Stimulated activated CD8-positive, alpha-beta memory T cell treated with anti-CD3 and anti-CD28 coated beads, Interleukin-2, amount 100 ng/mL, for 1 hour (primary cell): ENCODE results near the gene PRIMA1.

Experiments used
- DNase-seq, 2 donors: peaks; one replicate each; pipeline ENCODE4 v3.0.0-alpha.2; 2020; ENCODE audit warnings: low read depth in 2 of 2

PRIMA1 gene

DNA sequence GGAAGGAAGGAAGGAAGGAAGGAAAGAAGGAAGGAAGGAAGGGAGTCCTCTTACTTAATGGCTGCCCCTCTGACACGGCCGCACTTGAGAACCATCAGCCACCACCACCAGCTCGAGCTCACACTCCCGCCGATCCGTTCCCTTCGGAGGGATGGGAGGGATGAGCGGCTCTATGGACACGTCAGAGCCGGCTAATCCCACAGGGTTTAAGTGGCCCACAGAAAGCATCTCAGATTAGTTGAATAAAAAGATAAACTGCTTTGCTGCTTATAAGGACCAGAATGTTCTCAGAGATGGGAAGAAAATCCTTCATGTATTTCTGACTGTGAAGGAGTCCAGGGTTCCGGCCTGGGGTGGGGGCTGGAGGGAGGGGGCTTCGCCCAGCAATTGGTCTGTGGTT, 31.1 kb downstream of the PRIMA1 start:
- no peak for DNase-seq

DNA sequence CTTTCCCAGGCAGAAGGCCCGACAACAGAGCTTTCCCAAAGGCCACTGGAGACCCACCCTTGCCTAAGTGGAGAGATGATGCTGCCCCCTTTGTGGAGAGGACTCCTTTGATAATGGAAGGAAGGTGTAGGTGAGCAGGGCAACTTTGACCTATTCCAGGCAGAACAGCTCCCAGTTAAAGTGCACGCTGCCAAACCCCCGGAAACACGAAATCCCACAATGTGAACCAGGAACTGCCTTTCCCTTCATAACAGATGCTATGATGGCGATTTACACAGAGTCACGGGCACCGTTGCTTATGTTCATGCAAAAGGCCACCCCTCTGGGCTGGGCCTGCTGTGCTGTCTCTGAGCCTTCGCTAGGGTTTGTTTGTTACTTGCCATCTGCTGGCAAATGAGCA, 34.6 kb downstream of the PRIMA1 start:
- no peak for DNase-seq

DNA sequence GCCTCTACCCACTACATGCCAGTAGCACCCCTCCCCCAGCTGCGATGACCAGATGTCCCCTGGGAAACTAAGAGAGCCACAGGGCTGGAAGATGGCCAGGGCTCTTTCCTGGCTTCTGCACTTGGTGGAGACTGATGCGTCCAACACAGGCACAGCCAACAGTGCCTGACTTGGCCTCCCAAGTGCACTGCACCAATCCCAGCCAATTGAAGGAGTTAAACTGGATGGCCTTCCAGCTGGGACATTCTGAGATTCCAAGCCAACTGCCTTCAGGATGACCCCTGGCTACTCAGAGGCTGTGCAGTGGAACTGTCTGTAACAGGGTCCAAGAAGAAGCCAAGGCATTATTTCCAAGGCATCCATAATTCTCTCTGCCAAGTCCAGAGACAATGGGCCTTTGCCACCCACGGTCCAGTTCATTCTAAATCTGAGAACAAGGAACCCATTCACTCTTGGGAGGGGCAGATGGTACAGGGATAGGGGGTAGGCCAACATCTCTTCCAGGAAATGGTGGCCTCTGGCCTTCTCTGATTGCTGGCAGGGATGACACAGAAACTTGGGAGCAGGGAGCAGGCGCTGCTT, 35.2 kb downstream of the PRIMA1 start:
- DNase-seq = no peak

DNA sequence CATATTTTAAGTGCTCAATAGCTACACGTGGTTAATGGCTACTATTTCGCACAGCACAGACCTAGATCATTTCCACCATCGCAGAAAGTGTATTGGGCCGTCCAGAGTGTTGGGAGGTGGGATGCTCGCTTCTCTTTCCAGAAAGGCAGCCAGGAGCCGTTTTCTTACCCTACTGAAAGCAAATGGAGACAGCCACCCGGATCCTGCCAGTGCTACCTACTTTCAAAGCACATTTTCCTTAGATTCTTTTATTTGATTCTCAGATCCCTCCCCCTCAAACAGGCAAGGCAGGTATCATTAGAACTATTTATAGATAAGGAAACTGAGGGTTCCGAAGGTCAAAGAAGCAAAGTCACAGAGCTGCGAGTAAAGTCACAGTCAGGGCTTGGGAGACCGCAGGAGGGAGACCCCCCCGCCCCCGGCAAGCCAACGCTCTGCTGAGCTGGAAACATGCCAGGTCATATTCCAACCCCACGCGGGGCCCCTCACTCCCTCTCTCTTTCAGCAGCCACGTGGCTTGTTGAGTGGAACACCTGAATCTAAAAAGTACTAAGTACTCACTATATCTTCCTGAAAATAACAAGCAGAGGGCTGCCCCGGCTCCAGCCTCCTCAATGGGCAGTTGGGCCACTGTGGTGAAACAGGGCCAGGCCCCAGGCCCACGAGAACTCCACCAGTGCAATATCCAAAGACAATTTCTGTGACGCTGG, 36.2 kb downstream of the PRIMA1 start:
- DNase-seq = no peak

DNA sequence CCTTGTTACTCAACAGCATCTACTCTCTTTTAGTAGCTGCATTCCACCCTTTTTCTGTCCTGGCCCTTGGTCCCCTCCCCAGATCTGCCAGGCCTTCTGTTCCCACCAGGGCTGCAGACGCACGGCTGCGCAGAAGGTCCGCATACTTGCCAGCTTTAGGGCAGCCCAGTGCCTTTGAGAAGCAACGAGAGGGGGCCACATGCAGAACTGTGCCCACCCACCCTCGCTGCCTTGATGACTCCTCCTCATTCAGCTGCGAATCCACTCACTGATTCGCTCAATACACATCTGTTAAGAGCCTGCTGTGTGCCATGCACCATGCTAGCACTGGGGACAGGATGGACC, 39.2 kb downstream of the PRIMA1 start:
- no peak for DNase-seq

DNA sequence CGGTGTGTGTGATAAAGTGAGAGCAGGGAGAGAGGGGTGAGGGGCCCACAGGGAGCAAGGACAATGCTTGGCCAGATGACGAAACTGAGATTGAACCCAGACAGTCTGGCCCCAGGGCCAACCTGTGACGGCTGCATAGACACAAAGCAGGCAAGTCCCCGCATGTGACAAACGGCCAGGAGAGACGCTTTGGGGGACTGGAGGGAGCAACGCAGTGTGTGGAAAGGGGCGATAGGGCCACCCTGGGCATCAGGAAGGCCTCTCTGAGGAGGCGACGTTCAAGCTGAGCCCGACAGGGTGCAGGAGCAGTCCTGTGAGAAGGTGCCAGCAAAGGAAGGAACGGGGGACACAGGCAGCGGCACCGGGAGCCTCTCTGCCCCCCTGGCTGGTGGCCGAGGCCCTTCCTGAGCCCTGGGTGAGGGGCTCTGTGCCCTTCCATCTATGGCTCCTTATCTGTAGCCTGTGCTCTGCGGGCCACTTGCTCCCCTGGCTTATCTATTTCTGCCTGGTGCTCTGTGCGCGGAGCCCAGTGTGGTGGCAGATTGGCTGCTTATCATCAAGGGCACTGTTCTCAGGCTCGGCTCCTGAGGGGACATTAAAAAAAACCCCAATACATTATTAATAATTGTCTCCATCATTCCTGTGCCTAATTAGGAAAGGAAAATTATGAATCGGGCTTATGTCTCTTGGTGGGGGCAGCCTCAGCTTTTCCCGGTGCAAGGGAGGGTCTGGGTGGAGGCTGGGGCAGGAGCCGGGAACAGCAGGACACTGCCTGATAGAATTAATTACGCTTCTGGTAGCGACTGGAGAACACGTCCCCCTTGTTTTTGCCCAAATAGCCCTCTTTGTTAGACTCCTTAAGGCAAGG, 39.8 kb downstream of the PRIMA1 start:
- no peak for DNase-seq

DNA sequence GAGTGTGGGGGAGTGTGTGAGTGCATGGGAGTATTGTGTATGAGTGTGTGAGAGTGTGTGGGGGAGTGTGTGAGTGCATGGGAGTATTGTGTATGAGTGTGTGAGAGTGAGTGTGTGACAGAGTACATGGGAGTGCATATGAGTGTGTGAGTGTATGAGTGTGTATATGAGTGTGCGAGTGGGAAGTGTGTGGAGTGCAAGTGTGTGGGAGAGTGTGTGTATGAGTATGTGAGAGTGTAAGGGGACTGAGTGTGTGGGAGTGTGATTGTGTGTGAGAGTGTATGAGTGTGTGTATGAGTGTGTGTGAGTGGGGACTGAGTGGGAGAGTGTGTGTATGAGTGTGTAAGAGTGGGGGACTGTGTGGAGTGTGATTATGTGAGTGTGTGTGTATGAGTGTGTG, 40.7 kb downstream of the PRIMA1 start:
- DNase-seq = no peak

DNA sequence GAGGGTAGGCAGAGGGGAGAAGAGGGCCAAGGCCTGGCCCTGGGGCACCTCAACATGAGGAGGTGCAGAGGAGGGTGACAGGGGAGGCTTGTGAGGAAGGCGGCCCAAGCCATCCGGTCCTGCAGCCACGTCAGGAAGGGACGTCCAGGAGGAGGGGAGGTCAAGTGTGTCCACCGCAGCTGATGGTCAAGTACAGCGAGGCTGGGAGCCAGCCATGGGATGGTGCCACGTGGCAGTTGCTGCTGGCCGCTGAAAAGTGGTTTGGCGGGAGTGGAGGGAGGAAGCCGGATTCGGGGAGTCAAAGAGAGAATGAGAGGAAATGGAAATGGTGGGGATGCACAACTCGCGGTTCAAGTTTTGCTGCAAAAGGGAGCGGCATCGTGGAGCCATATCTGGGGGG, 41.2 kb downstream of the PRIMA1 start:
- DNase-seq = no peak

DNA sequence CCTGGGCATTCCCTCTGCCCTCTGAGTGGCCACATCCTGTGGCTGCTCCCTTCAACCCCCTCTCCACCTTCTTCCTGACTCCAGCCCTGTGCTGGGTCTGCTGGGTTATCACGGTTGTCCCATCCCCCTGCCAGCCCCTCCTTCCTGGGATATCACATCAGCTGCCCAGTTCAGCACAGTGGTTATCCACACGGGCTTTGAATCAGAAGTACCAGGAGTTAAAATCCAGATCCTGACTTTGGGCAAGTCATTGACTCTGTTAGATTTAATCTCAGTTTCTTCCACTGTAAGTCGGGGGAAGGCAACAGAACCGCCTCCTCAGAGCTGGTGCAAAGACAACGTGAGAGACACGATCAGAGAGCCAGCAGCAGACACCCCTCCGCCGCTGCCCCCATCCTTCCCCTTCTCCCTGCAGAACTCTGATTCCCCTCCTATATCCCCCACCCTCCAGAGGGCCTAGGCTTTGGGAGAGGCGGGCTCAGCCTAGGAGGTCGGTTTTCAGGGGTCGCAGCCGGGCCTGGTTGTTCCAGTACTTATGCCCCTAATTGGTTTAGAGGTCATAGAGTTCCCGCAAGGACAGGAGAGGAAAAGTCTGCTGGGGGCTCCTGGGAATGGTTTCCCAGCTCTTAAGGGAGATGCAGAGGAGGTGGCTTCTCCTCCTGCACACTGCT, 42.5 kb downstream of the PRIMA1 start:
- no peak for DNase-seq

DNA sequence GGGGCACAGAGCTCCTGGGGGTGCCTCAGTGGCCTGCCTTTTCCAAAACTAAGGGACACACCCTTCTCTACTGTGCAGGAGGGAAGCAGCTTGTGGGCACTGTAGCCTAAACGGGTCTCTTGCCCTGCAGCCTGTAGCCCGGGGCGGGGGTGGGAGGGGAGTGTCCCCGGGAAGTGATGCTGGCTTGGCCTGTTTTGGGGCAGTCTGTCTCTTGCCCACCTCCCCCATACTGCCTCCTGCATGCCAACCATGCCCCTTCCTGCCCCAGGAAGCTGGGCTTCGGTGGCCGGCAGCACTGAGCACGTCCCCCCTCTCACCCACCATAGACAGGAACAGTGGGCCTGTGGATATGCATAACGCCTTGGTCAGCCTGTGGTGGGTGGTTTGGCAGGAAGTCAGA, 43.4 kb downstream of the PRIMA1 start:
- no peak for DNase-seq

DNA sequence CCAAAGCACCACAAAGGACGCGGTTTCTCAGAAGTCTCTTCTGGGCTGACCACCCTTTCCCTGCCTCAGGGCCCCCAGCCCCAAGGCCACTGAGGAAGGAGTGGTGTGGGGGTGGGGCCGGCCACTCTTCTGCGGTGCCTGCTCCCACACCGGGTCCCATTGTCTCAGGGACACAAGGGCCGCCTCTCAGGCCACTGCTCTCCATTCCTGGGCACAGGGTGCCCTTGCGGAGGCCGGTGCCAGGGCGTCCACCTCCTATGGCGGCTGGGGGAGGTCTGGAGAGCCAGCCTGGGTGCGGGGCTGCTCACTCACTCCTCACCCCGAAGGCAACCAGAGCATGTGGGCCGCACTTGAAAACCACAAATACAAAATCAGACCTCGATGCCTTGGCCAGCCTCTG, 44.1 kb downstream of the PRIMA1 start:
- DNase-seq = no peak

DNA sequence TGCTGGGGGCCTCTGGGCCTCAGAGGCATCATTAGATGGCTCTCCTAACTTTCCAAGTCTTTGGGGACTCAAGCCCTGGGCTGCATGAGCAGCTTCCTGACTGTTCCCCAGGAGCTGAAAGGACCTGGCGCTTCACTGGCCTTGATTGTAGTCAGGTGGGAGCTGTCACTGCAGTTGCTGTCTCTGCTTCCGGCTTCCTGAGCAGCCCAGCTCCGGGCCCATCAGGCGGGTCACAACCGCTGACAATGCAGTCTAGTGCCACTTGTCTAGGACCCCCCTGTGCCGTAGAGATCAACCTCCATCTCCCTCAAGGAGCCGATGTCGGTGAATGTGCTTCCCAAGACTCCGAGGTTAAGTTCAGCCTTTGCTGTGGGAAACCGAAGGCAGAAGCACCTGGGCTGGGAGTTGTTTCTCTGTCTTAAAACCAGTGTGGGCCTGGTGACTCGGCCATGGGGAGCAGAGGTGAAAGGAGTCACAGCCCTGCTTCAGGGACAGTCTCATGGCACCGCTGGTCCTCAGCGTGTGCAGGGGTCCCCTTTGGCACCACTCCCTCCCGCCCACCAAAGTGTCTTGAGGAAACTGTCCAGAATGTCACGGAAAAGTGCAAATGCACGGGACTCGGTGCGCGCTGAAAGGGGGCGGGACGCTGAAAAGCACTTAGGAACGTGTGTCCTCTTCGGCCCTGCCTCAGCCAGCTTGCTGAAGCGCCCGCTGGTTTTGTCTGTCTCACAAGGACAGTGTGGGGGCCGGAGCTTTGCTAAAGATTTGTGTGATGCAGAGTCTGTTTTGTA, 44.8 kb downstream of the PRIMA1 start:
- no peak for DNase-seq

DNA sequence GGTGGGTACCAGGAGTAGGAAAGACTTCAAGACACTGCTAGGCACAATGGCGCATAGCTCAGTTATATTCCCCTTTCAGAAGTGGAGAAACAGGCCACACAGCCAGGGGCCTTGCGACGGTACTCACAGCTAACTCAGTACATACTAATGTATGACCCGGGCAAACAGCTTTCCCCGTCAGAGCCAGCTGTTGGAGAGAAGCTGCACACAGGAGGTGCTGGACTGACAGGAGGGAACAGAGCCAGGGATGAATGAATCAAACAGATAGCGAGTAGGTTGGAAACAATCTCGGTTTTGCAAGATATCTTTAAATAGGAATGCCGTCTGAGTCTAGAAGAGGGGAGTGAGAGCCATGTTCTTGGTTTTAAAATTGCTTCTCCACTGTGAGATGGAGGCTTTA, 45.5 kb downstream of the PRIMA1 start:
- DNase-seq = no peak

DNA sequence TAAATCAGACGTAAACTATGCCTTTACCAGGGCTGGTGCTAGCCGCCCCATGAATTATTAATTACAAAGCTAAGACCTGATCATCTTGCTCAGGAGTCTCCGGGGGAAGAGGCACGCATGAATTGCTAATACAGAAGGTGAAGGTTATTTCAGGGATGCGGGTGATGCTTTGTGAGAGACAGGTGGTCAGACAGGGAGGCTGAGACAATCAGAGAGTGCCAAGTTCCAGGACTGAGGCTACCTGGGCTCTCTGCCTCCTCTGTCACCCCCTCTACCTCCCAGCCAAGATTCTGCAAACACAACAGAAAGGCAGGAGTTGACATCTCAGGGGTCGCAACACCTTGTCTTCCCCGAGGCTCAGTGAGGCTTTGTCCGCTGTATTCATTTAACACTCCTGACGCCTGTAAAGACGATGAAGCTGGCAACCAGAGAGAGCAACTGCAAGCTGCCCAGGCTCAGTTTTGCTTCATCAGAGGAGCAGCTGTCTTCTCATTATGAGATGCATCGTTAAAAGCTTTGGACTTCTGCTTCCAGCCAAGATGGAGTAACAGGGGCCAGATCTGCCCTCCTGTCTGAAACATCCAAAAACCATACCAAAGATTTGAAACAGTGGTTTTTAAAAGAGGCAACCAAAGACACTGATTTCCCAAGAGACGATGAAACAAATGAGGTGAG, 46.6 kb downstream of the PRIMA1 start:
- no peak for DNase-seq

DNA sequence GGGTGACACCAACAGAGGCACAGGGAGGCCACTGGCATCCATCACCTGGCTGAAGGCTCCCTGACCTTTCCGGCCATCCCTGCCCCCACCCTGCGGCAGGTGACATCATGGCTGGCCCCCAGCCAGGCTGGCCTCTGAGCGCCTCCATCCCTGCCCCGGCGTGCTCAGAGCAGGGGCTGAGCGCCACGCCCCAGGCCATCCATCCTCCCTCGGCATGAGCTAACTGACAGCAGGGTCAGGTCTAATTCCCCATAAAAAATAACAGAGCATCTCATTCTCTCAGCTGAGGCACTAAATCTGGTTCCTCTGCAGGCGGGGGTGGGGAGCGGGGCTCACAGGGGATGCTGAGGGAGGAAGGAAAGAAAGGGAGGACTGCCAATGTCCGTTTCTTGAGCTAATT, 50.7 kb downstream of the PRIMA1 start:
- DNase-seq = no peak

DNA sequence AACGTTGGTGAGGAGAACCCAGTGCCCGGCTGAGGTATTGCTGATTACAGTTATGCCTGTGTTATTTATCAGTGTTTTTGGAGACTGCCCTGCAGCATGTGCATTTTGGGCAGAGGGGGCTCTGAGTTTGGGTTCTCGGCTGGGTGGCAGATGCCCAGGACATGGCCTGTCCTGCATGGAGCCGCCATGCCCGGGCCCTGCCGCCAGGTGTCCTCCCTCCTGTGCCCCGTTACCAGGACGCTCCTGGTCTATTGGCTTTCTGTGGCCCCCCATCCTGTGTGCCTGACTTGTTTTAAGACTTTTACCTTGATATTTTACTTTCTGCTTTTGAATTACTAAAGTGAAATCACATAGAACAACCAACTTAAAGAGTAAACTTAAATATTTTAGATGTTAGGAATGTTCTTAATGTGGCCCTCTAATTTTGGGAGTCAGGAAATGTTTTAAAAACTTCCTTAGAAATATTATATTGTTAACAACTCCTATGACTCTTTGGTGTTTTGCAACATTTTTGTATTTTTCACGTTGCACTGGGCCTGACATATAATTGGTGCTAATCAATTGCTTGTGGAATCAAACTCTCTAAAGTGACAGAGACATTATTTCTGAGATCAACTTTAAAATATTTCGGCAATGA, 51.8 kb downstream of the PRIMA1 start:
- no peak for DNase-seq

DNA sequence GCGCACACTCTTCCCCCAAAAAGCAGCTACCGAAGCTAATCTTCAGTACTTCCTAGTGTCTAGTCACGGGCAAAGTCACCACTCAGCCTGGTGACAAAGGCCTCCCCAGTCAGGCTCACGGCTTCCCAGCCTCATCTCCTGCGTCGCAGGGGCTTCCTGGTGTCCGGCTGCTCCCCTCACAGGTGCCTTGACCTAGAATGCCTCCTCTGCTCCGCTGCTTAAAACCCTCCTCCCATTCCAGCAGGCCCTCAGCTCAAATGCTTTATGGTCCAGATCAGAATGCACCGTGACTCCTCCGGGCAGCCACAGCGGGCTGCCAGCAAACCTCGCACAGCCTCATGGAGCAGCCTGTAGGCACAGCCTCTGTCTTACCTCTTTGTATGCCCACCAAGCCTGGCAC, 53.1 kb downstream of the PRIMA1 start:
- DNase-seq = no peak

DNA sequence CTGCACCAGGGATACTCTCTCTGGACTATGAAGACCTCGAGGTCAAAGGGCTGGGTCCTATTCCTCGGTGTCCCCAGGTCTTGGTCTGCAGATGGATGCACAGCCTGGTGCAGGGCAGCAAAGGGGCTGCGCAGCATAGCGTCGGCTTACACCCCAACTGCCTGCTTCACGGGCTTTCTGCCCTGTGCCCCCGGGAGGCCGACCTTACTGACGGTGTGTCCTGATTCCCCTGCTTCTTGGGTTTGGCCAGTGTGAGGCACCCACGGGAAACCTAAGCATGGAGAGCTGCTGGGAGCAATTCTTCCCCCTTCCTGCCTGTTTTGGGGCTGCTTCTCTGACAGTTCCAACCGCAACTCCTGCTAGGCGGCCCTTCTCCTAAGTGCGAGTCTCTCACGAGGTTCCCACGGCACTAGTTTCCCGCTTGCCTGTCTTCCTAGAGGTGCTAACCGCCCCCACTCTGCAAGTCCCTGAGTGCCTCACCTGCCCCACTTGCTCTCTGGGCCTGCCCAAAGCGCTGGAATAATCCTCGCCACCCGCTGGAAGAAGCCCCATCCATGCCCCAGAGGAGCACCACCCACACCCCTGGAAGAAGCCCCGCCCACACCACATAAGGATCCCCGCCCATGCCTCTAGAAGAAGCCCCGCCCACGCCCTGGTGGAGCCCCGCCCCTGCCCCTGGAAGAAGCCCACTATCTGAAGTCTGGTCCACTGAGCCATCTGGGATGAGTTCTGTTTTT, 54.0 kb downstream of the PRIMA1 start:
- no peak for DNase-seq

DNA sequence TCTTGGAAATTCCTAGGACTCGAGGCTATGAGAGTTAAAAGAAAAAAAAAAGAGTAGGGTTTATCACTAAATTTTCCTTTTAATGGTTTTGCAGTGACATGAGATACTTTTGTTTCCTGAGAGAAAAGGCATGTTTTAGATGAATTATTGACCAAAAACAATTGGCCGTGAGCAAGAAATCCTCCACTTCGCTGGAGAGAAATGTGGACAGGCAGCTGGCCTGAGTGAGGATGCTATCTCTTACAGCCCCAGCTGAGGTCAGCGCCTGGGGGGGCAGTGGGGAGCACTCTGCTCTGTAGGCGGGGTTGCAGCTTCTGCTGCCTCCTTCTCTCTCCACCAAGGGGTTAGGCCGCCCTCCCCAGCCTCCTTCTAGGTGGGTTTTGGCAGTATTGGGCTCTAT, 54.7 kb downstream of the PRIMA1 start:
- no peak for DNase-seq

DNA sequence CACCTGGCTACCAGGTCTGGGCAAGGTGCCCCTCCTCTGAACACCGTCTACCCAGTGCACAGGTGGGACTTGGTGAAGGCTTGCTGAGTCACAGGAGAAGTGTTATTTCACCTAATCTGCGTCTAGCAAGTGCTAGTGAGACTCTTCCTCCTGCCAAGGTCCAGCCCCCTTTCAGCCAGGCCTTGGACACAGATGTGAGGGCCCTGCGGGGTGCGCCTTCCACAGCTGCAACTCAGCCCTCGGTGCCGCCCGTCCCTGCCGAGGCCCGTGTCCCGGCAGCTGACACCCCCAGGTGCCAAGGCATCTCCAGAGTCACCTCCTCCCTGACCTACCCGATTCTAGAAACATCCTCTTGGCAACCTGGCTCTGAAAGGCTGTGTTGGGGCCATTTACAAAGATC, 55.1 kb downstream of the PRIMA1 start:
- DNase-seq = no peak
